Measurements from ENCODE around the gene SYNM.

The SYNM gene

GRCh38 chr15:99085413-99086326, 19.2 kb upstream of the SYNM start:
- no peak for FAIRE-seq

GRCh38 chr15:99086327-99086667, 18.6 kb upstream of the SYNM start:
- no peak for FAIRE-seq

- no peak for FAIRE-seq
Measured at GRCh38 chr15:99087405-99087943, 17.4 kb upstream of the SYNM start.

- no peak for FAIRE-seq
Measured at GRCh38 chr15:99090011-99090699, 14.7 kb upstream of the SYNM start.

- FAIRE-seq, result no peak
Measured at GRCh38 chr15:99090938-99091337, 13.9 kb upstream of the SYNM start.

GRCh38 chr15:99092554-99093172, 12.2 kb upstream of the SYNM start:
- no peak for FAIRE-seq

- FAIRE-seq, result no peak
Measured at GRCh38 chr15:99095626-99096025, 9.3 kb upstream of the SYNM start.

- FAIRE-seq, result no peak
Measured at GRCh38 chr15:99096173-99096893, 8.5 kb upstream of the SYNM start.

- no peak for FAIRE-seq
Measured at GRCh38 chr15:99096894-99097426, 7.9 kb upstream of the SYNM start.

- FAIRE-seq, result no peak
Measured at GRCh38 chr15:99097441-99098410, 7.2 kb upstream of the SYNM start.

- no peak for FAIRE-seq
Measured at GRCh38 chr15:99098426-99098825, 6.5 kb upstream of the SYNM start.

GRCh38 chr15:99098991-99099390, 5.9 kb upstream of the SYNM start:
- no peak for FAIRE-seq

- FAIRE-seq, result no peak
Measured at GRCh38 chr15:99099661-99100060, 5.2 kb upstream of the SYNM start.

GRCh38 chr15:99100245-99101173, 4.4 kb upstream of the SYNM start:
- FAIRE-seq, result no peak

GRCh38 chr15:99101501-99101900, 3.4 kb upstream of the SYNM start:
- no peak for FAIRE-seq

- no peak for FAIRE-seq
Measured at GRCh38 chr15:99102332-99103235, 2.3 kb upstream of the SYNM start.

- FAIRE-seq, result no peak
Measured at GRCh38 chr15:99103279-99103678, 1.6 kb upstream of the SYNM start.

GRCh38 chr15:99105514-99106341, 848 bp downstream of the SYNM start:
- no peak for FAIRE-seq

Data from A204.1 (cell line).